Measurements from ENCODE around the gene NCAPD3.
A peak's percentile ranks its signal among the peaks of the same experiment; 100 is the strongest.

Gene NCAPD3

DNA sequence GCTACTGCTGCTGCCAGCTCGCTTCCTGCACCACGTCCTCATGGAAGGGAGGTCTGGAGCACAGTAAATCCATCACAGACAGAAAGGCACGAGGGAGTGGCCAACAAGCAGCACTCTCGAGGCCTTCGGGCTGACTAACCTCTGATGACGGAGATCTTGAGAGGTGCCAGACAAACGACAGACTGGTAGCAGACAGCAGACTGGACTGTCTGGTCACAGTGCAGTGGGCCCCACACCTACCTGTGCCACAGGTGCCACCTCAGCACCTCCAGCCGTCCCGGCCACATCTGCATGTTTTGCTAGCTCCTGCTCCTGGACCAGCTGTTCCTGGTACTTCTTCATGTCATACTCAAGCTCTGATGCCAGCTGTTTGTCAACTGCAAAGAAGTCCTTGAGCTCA lies 64.1 kb downstream of the NCAPD3 start:
- no peak for DNase-seq (ENCODE audit: low spot score)

DNA sequence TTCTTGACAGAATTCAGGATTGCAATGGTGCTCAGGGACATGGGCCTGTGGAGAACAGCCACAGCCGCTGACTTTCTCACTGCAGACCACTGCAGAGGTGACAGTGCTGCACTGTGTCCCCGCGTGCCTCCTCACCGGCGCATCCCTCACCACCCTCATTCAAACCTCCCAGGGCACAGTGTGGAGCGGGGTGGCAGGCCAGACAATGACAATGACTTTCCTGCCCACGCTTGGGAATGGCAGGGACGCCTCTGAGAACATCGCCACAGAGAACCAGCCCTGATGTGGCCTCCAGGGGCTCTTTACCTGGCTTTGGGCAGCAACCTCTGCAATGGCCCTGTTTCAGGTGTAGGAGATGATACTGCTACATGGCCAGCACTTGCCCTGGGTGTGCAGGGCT lies 65.7 kb downstream of the NCAPD3 start:
- DNase-seq (ENCODE audit: low spot score) = no peak

DNA sequence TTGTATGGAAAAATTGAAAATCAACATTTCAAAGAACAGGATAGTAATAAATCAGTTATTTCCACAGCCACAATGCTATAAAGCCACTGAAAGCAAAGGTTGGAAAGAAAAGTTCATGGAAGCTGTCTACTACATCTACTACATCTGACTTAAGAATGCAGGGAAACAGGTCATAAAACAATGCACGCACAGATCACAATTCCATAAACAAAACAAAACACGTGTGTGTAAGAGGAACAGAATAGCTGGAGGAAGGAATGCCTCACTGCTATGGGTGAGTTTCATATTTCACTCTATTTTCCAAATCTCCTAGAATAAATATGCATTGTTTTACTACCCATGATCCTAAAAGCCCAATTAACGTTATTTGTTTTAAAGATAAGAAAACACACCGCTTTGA lies 66.3 kb downstream of the NCAPD3 start:
- no peak for DNase-seq (ENCODE audit: low spot score)

DNA sequence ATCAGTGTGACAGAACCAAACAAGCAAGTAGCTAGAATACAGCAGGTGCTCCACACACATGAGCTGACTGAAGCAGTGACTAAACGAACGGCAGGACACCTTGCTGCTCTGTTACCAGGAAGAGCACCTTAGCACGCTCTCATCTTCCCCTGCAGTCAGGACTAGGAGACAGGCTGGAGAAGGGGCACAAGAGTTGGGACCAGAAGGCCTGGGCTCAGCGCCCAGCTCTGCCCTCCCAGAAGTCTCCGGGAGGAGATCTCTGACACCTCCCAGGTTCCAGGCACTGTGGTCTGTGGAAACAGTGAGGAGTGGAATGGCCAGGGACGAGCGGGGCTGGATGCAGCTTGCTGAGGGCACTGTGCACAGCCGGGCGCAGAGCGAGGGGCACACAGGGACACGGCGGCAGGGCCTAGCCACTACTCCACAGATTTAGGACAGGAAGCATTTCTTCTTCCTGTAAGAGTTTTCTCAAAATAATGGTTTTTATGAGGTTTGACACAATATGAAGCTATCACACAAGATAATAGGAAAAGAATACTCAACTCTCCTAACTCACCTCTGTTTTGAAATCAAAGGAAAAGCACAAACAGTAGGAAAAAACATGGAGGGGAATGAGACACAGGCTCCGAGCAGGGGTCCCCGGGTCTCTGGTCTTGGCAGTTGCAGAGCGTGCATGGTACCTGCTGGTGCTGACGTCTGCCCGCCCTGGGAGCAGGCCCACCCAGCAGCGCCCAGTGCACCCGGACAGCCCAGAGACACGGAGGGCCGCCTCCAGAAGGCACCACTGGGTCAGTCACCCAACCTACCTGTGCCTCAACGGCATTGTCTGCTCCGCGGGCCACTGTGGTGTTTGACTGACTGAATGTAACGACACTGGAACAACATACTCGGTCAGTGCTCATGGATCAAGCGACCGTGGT lies 67.6 kb downstream of the NCAPD3 start:
- no peak for DNase-seq (ENCODE audit: low spot score)

DNA sequence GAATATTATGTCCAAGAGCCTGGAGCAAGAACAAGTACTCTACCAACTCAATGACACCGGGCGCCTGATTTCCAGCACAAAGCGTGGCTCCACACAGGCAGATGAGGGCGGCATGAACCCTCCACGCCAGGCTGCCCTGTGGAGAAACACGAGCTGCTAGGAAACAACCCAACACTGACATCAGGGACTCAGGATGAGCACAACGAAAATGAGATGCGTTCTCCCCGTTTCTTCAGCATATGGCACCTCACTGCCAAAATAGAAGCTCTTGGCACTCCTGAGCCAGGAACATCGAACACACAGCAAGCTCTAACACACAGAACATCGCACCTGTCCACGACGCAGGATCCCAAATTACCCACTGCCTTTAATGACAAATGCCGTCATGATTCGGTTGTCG lies 68.3 kb downstream of the NCAPD3 start:
- no peak for DNase-seq (ENCODE audit: low spot score)

DNA sequence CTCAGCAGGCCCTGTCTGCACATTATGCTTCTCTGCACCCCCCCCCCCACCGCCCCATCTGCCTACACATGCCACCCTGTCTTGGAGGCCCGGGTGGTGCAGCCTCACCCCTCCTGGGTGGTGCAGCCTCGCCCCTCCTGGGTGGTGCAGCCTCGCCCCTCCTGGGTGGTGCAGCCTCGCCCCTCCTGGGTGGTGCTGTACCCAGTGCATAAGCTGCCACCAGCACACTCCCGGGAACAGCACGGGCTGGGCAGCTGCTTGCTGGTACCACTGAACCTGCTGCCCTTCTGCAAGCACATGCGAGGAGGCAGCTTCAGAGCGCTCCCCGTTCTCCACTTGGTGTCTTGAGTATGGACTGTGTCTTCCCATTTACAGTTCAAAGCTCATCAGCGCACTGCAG lies 69.3 kb downstream of the NCAPD3 start:
- no peak for DNase-seq (ENCODE audit: low spot score)

DNA sequence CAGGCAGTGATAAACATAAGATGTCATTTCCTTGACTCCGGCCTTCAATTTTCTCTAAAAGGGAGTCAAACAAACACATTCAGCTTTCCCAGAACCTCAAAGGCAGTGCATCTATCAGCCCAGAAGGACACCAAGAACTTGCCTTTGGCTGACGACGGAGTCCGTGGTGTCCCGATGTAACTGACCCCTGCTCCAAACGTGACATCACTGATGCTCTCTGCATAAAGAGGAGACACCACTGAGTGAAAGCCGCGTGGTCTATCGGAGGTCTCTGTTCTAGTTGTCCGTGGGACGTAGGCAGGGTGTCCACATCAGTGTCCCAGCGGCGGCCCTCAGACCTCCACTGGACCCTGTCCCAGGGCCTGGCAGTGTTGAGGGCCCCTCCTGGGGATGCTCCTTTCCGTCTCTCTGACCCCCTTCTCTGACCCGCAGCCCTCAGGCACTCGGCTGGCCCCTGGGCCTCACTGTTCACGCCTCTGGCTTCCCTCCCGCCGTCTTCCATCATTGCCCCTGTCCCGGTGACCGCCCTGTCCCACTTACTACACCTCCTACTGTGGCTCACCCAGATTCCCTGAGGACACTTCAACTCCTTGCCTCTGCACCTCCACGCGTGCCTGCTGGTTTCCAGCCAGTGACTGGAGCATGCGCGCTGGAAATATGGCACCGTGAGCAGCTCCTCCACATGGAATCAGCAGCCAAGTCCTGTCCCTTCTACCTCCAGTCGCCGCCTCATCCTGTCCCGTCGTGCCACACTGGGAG lies 70.4 kb downstream of the NCAPD3 start:
- no peak for DNase-seq (ENCODE audit: low spot score)

DNA sequence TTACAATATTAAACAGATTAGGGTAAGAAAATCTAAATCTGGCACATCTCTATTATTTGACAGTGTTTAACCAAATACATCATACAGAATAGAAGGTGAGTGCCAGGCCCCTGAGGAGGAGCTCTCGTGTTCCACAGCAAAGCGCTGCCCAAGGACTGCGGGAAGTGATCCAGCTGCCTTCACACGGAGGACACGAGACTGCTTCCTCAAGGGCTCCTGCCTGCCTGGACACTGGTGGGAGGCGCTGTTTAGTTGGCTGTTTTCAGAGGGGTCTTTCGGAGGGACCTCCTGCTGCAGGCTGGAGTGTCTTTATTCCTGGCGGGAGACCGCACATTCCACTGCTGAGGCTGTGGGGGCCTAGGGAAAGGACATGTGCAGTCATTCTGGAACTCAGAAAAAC lies 71.1 kb downstream of the NCAPD3 start:
- DNase-seq (ENCODE audit: low spot score) = no peak

DNA sequence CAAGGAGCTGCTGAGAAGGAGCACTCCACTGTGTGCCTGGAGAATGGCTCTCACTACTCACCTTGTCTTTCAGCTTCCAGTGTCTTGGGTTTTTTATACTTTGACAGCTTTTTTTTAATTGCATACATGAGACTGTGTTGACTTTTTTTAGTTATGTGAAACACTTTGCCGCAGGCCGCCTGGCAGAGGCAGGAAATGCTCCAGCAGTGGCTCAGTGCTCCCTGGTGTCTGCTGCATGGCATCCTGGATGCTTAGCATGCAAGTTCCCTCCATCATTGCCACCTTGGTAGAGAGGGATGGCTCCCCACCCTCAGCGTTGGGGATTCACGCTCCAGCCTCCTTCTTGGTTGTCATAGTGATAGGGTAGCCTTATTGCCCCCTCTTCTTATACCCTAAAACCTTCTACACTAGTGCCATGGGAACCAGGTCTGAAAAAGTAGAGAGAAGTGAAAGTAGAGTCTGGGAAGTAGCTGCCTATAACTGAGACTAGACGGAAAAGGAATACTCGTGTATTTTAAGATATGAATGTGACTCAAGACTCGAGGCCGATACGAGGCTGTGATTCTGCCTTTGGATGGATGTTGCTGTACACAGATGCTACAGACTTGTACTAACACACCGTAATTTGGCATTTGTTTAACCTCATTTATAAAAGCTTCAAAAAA lies 72.6 kb downstream of the NCAPD3 start:
- DNase-seq (ENCODE audit: low spot score) = no peak

DNA sequence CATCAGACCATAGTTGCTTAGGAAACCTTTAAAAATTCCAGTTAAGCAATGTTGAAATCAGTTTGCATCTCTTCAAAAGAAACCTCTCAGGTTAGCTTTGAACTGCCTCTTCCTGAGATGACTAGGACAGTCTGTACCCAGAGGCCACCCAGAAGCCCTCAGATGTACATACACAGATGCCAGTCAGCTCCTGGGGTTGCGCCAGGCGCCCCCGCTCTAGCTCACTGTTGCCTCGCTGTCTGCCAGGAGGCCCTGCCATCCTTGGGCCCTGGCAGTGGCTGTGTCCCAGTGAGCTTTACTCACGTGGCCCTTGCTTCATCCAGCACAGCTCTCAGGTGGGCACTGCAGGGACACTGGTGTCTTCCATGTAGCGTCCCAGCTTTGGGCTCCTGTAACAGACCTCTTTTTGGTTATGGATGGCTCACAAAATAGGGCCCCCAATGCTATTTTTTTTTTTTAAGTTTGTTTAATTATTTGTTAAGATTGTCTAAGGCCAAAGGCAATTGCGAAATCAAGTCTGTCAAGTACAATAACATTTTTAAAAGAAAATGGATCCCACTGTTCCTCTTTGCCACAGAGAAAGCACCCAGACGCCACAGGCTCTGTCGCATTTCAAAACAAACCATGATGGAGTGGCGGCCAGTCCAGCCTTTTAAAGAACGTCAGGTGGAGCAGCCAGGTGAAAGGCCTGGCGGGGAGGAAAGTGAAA lies 73.4 kb downstream of the NCAPD3 start:
- DNase-seq (ENCODE audit: low spot score) = no peak

DNA sequence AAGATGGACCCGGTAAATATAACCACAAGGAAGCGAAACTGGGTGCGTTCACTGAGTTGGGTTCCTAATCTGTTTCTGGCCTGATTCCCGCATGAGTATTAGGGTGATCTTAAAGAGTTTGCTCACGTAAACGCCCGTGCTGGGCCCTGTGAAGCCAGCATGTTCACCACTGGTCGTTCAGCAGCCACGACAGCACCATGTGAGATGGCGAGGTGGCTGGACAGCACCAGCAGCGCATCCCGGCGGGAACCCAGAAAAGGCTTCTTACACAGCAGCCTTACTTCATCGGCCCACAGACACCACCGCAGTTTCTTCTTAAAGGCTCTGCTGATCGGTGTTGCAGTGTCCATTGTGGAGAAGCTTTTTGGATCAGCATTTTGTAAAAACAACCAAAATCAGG lies 74.4 kb downstream of the NCAPD3 start:
- DNase-seq (ENCODE audit: low spot score) = no peak

DNA sequence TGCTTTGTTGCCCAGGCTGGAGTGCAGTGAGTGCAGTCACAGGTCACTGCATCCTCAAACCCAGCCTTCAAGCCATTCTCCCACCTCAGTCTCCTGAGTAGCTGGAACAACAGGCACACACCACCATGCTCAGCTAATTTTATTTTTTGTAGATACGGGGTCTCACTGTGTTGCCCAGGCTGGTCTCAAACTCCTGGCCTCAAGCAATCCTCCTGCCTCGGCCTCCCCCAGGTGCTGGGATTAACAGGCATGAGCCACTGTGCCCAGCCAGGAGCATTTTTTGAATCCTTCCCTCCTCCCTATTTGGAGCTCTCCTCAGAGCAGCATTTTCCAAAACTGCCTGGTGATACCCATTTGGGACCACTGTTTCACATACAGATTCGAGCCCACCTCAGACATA lies 77.2 kb downstream of the NCAPD3 start:
- no peak for DNase-seq (ENCODE audit: low spot score)

DNA sequence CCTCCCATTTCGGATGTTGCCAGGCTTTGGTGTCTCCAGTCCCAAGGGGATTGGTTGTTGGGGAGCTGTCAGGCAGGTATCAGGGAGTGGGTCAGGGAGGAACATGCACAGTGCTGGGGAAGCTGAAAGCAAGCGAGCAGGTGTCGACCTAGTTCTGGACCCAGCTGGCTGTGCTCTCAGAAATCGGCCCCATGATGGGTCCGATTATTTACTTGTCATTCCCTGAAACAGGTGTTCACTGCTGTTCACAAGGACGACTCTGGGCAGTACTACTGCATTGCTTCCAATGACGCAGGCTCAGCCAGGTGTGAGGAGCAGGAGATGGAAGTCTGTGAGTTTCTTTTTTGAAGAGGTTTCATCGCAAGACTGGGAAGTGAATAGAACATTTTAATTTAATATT lies 78.1 kb downstream of the NCAPD3 start:
- DNase-seq (ENCODE audit: low spot score) = no peak

DNA sequence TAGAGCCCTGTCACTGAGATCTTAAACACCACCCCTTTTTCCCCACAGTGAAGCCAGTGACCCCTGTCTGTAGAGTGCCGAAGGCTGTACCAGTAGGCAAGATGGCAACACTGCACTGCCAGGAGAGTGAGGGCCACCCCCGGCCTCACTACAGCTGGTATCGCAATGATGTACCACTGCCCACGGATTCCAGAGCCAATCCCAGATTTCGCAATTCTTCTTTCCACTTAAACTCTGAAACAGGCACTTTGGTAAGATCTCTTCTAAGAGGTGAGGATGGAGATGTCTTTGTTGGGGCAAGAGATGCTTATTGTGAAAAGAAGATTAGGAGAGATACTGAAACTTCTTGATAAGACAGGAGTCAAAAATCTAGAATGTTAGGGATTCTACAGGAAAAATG lies 79.0 kb downstream of the NCAPD3 start:
- DNase-seq (ENCODE audit: low spot score) = no peak

DNA sequence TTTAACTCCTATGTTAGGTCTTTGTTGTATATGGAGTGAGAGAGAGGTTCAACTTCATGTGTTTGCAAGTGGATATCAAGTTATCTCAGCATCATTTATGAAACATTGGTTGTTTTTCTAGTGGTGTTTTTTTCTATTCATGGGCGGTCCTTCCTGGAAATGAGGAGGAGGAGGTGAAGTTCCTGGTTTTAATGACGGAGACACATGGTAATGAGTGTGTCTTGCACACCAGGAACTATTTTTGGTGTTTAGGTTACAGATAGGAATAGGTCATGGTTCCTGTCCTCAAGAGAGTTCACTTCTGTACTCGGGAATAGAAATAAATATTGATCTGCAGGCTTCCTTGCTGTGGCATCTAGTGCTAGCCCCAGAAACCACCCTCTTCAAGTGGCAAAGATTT lies 80.0 kb downstream of the NCAPD3 start:
- DNase-seq (ENCODE audit: low spot score) = no peak

DNA sequence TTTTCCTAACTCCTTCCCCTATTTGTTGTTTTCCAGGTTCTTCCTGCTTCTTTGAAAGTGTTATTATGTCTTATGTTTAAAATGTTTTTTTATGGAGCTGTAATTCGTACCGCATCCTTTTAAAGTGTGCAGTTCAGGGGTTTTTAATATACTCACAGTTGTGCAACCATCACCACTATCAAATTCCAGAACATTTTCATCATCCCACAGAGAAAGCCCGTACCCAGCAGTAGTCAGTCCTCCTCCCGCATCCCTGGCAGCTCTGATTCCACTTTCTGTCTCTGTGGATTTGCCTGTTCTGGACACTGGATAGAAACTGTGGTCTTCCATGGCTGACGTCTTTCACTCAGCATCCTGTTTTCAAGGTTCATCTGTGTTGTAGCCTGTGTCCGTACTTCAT lies 81.2 kb downstream of the NCAPD3 start:
- no peak for DNase-seq (ENCODE audit: low spot score)

DNA sequence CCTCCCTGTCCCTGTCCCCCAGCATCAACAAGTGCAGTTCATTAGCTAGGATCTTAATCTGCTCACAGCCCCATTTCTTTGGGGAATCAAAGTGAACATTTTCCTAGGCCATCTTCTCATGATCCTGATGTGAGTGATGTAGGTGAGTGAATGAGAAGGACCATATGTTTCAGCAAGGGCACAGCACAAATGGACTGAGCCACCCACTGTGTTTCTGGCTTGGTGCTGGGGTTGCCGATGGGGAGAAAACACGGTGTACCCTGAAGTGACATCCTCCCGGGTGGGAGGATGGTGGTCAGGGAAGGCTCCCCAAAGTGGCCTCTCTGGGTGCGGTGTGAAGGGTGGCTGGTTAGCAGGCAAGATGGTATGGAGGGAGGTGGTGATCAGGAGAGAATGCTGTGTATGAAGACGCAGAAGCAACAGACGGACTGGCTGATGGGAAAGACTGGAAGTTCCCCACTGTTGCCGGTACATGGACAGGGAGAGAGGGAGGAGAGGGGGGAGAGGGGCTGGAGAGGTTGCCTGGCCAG lies 82.7 kb downstream of the NCAPD3 start:
- DNase-seq (ENCODE audit: low spot score) = no peak

DNA sequence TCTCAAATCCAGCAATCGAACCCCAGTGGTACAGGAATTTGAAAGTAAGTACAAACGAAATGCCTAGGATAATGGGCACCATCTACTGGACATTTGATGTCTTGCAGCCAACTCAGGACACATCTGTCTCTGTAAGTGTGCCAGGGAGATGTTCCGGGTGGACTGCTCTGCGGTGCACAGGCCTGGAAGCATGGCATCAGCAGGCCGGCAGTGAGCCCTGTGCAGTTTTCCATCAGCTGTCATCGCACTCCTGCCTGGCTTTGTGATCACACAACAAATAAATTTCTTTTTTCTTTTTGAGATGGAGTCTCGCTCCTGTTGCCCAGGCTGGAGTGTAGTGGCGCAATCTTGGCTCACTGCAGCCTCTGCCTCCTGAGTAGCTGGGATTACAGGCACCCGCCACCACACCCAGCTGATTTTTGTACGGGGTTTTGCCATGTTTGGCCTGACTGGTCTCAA lies 83.9 kb downstream of the NCAPD3 start:
- DNase-seq (ENCODE audit: low spot score) = peak; percentile 87

DNA sequence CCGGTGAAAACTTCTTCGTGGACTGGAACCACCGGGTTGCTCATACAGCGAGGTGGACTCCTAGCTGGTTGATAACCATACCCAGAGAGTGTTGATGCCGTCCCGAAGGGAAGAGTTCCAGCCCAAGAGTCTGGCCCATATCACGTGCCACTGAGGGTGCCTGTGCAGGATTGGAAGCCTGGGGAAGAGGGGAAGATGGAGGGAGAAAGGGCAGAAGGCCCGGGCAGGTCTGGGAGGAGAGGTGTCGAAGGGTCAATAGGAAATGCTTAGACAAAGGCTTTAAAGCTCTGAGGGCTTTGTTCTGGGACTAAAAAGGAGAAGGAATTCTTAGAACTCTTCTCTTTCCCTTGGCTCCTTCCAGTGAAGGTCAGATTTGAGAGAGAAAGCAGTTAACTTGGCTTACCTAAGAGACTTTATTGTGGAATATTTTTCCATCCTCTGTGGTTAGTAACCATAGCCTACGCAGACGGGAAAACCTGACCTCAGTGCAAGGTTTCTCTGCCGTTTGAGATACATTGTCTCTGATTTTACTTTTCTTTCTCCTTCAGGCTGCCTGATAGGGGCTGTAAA lies 84.4 kb downstream of the NCAPD3 start:
- DNase-seq (ENCODE audit: low spot score) = no peak

DNA sequence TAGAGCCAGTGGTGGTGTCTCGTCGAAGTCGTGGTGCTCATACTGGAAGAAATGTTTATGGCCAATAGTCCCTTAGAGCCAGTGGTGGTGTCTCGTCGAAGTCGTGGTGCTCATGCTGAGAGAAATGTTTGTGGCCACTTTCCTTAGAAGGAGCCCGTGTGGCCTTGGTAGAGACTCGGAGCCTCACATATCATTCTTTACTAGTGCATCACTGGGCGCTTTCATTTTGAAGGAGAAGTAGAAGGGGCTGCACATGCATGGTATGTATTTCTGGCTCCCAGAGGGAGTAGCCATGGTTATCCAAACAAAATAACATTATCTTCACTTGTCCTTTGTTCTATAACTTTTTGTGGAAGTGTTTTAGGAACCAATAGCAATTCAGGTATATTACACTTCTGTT lies 85.4 kb downstream of the NCAPD3 start:
- DNase-seq (ENCODE audit: low spot score) = no peak

DNA sequence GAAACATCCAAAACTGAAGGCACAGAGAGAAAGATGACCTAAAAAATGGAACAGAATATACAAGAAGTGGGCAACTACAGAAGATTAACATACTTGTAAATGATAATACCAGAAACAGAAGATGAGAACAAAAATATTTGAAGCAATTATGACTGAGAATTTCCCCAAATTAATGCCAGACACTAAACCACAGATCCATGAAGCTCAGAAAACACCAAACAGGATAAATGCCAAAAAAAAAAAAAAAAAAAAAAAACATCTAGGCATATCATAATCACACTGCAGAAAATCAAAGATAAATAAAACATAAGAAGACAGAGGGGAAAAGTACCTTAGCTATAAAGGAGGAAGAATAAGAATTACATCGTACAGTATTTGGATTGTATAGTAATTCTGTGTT lies 89.6 kb downstream of the NCAPD3 start:
- no peak for DNase-seq (ENCODE audit: low spot score)

DNA sequence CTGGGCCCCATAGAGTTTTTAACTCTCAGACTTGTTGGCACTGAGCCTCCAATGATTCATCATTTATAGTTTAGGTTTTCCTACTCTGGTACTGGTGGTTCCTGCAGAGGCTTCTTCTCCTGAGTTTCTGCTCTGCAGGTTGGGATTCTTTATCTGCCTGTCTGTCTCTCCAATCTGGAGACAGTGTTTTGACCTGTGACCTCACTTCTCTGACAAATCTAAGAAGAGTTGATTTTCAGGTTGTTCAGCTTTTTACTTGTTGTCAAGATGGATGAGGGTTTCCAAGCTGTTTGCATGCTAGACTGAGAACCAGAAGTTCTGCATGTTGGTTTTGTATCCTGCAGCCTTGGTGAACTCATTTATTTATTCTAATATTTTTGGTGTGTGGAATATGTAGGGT lies 91.0 kb downstream of the NCAPD3 start:
- DNase-seq (ENCODE audit: low spot score) = no peak
